IPS DF 6.9 (cell line): ENCODE results near the gene SH2D6.
A peak's percentile ranks its signal among the peaks of the same experiment; 100 is the strongest.
"Not testable (repeated sequence)": the region's sequence is repeated elsewhere in the genome, so short reads cannot be mapped to it uniquely, and the experiment has no call there.

Source experiments
- DNase-seq: peaks from one replicate; pipeline ENCODE4 v3.0.0-alpha.2; 2013; ENCODE audit warnings: low read depth, low spot score
- H3K27ac ChIP-seq: one replicate; pipeline ENCODE4 v1.5.1; 2013; ENCODE audit warnings: low read length, control low read depth
- H3K27me3 ChIP-seq: 2 replicates; pipeline ENCODE4 v1.6.1; 2013; ENCODE audit warnings: mild to moderate bottlenecking, low read length; ENCODE audit not compliant: control insufficient read depth, insufficient read depth
- H3K36me3 ChIP-seq: 2 replicates; pipeline ENCODE4 v1.6.1; 2013; ENCODE audit warnings: low read length; ENCODE audit not compliant: control insufficient read depth, insufficient read depth
- H3K4me1 ChIP-seq: 2 replicates; pipeline ENCODE4 v1.6.1; 2013; ENCODE audit warnings: low read length; ENCODE audit not compliant: control insufficient read depth, insufficient read depth
- H3K4me3 ChIP-seq: 2 replicates; pipeline ENCODE4 v1.5.1; 2013; ENCODE audit warnings: mild to moderate bottlenecking, low read length
- H3K9me3 ChIP-seq: 2 replicates; pipeline ENCODE4 v1.6.1; 2013; ENCODE audit warnings: low read length, inconsistent platforms; ENCODE audit not compliant: control insufficient read depth, insufficient read depth
- WGBS: extraction: QIAGEN DNeasy Blood & Tissue Kit; methylation state at CpG from one replicate; pipeline ENCODE4 v1.1.7; 2013; ENCODE audit warnings: mixed read lengths, missing lambda C conversion rate; ENCODE audit not compliant: insufficient read length, insufficient coverage; 5-methylcytosine and 5-hydroxymethylcytosine counted together

Gene SH2D6

DNA sequence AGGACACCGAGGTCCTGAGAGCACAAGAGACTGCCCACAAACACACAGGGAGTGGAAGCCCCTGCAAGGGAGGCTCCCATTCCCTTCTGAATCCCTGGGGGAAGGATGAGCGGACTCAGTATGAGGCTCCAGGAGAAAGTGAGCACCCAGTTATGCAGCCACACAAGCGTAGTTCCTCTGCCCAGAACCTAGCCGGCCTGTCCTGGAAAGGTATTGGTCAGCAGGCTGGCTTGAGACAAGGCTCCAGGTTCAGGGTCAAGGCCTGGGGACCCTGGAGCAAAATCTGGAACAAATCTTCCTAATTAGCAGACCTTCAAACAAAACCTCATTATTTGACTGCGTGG, 7.1 kb upstream of the SH2D6 start:
- H3K4me1 ChIP-seq: peaks cover 12% of the 10 kb centered on the region
- no peak overlapping the region for H3K4me3 ChIP-seq
- no peaks in the 10 kb centered on the region for H3K36me3 ChIP-seq
- WGBS: no CpG with 5 or more reads among the region's 5 CpGs
- no peak overlapping the region for H3K27ac ChIP-seq
- no peak for DNase-seq
- H3K9me3 ChIP-seq: no peaks in the 10 kb centered on the region
- no peaks in the 10 kb centered on the region for H3K27me3 ChIP-seq

GRCh38 chr2:85413592-85414420, 4.7 kb upstream of the SH2D6 start:
- Histone ChIP-seq H3K4me1 (peaks cover 12% of the 10 kb centered on the region), H3K4me3 (peak overlapping the region; percentile 37; the same call in 1 of the 2 replicates), H3K27ac (no peak overlapping the region), H3K9me3 (no peaks in the 10 kb centered on the region), H3K36me3 (no peaks in the 10 kb centered on the region), H3K27me3 (no peaks in the 10 kb centered on the region)
- WGBS: no CpG with 5 or more reads among the region's 44 CpGs
- DNase-seq: no peak

- not testable (repeated sequence) for DNase-seq, H3K9me3 ChIP-seq, H3K4me1 ChIP-seq, H3K27me3 ChIP-seq, H3K4me3 ChIP-seq, H3K36me3 ChIP-seq, H3K27ac ChIP-seq
- WGBS: no CpG with 5 or more reads among the region's 5 CpGs
Measured at GRCh38 chr2:85414421-85414759, 4.1 kb upstream of the SH2D6 start.

DNA sequence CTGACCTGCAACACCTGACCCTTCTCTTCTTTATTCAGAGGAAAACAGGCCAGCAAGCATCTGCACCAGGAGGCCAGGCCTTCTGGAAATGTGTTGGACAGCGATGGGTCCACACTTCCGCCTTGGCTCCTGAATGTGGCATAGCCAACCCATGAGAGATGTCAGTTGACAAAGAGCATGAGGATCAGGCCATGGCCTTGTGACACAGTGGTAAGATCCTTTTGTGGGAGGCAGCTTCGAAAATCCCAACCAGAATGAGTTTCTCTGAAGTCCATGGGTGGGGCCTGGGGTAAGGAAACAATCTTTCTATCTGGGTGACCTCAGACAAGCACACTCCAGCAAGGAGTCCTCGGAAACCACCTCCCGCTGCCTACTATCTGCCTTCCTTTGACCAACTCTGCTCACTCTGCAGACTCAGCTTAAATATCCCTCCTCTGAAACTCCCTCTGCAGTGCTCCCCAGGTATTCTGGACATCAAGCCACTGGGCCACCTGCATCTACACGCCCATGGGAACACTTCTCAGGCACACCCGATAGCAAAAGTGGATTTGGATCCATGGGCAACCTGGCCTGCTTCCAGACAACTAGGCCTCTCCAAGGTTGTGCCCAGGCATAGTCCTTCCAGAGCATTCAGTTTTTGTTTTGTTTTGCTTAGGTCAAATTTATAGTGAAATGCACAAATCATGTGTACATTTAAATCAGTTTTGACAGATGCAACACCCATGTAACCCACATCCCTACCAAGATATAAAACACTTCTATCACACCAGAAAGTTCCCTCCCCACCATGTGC, 3.6 kb upstream of the SH2D6 start:
- Histone ChIP-seq H3K4me3 (no peak overlapping the region), H3K9me3 (no peaks in the 10 kb centered on the region), H3K4me1 (peaks cover 7% of the 10 kb centered on the region), H3K27me3 (no peaks in the 10 kb centered on the region), H3K27ac (no peak overlapping the region), H3K36me3 (no peaks in the 10 kb centered on the region)
- no CpG with 5 or more reads among the region's 7 CpGs for WGBS
- DNase-seq: no peak

DNA sequence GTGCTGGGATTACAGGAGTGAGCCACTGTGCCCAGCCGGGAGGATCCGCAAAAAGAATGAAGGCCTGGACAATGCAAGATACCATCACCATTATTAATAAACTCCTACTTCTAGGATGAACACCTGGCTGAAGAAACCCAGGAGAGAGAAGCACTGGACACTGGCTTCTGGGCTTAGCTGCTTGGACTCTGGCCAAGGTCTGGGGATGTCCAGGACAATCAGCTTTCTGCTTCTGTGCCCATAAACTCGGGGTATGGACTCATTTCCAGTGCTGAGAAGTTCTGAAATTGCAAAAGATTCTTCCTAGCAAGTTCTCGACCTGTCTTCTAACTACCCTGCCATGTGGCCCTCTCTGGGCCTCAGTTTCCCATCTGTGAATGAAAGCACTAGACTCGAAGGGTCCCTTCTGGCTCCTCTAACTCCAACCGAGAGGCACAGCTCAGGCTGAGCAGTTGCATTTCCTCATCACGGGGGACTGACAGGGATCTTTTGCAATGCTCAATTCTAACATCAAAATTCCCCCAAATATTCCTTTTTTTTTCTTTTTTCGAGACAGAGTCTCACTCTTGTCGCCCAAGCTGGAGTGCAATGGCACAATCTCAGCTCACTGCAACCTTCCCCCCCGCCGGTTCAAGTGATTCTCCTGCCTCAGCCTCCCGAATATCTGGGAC, 2.4 kb upstream of the SH2D6 start:
- WGBS: no CpG with 5 or more reads among the region's 12 CpGs
- no peak overlapping the region for H3K4me3 ChIP-seq
- peaks cover 6% of the 10 kb centered on the region for H3K4me1 ChIP-seq
- H3K27me3 ChIP-seq: no peaks in the 10 kb centered on the region
- DNase-seq: no peak
- H3K9me3 ChIP-seq: no peaks in the 10 kb centered on the region
- no peaks in the 10 kb centered on the region for H3K36me3 ChIP-seq
- no peak overlapping the region for H3K27ac ChIP-seq

DNA sequence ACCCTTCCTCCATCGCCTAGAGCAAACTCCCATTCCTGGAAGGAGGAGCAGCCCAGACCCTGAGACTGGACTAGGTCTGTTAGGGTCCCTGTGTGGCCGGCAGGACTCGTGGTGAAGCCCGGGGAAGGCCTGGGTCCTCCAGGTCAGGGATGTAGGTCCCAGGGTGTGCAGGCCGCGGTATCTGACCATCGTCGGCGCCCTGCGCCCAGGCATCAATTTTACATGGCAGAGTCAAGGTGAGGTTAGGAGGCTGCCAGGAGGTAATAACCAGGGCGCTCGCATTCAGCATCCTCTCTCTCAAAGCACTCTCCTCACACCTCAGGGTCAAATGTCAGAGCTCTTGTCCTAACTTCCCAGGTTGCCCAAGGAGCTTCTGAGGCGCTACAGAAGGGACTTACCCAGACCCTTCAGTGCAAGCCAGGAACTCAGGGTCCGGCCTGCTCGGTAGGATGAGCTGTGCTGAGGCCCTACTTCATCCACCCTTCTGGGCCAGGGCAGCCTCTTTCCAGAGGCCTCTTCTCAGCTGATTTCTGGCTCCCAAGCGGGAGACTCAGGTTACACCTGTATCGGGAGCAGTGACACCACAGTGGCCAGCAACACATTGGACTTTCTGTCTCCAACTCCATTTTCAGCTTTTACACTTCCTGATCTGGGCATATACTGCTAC, 628 bp downstream of the SH2D6 start:
- H3K36me3 ChIP-seq: no peaks in the 10 kb centered on the region
- peak overlapping the region; percentile 57; the same call in 1 of the 2 replicates for H3K4me3 ChIP-seq
- peaks cover 4% of the 10 kb centered on the region for H3K4me1 ChIP-seq
- no peak for DNase-seq
- no peaks in the 10 kb centered on the region for H3K9me3 ChIP-seq
- WGBS: no CpG with 5 or more reads among the region's 17 CpGs
- H3K27me3 ChIP-seq: no peaks in the 10 kb centered on the region
- H3K27ac ChIP-seq: no peak overlapping the region

GRCh38 chr2:85420536-85421259, 2.2 kb downstream of the SH2D6 start:
- Histone ChIP-seq H3K36me3 (no peaks in the 10 kb centered on the region), H3K9me3 (no peaks in the 10 kb centered on the region), H3K27ac (no peak overlapping the region), H3K4me3 (no peak overlapping the region), H3K4me1 (peaks cover 4% of the 10 kb centered on the region), H3K27me3 (no peaks in the 10 kb centered on the region)
- peak; percentile 88 for DNase-seq
- no CpG with 5 or more reads among the region's 22 CpGs for WGBS

GRCh38 chr2:85421260-85422071, 3.0 kb downstream of the SH2D6 start:
- no peak overlapping the region for H3K4me3 ChIP-seq
- no peaks in the 10 kb centered on the region for H3K9me3 ChIP-seq
- no peak overlapping the region for H3K27ac ChIP-seq
- DNase-seq: no peak
- H3K36me3 ChIP-seq: no peaks in the 10 kb centered on the region
- no CpG with 5 or more reads among the region's 13 CpGs for WGBS
- H3K4me1 ChIP-seq: peaks cover 4% of the 10 kb centered on the region
- H3K27me3 ChIP-seq: no peaks in the 10 kb centered on the region

DNA sequence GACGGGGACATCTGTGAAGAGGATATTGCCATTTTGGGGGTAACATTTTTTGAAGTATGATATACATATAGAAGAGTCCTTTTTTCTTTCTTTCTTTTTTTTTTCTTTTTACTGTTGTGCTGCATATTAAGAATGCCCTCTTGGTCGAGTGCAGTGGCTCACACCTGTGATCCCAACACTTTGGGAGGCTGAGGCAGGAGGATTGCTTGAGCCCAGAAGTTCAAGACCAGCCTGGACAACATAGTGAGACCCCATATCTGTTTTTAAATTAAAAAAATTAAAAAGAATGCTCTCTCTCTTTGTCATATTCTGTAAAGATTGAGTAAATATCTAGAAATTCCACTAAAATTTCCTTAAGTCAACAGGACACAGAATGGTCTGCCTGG, 3.6 kb downstream of the SH2D6 start:
- DNase-seq: no peak
- Histone ChIP-seq H3K4me1 (peaks cover 4% of the 10 kb centered on the region), H3K4me3 (no peak overlapping the region), H3K9me3 (no peaks in the 10 kb centered on the region), H3K27ac (no peak overlapping the region), H3K27me3 (no peaks in the 10 kb centered on the region), H3K36me3 (no peaks in the 10 kb centered on the region)
- WGBS: no CpG with 5 or more reads among the region's 2 CpGs
